Neutrophil (primary cell): Measurements from ENCODE around the gene CCDC40.

Experiments used
- H3K27ac ChIP-seq: fragments of 200-600 bp; sonication (generic); 2 replicates; pipeline ENCODE4 v1.5.1; 2016; ENCODE audit warnings: mild to moderate bottlenecking, moderate library complexity
- H3K27me3 ChIP-seq: fragments of 200-600 bp; sonication (generic); 2 replicates; pipeline ENCODE4 v1.6.0; 2016; ENCODE audit warnings: mild to moderate bottlenecking
- H3K36me3 ChIP-seq: fragments of 200-600 bp; sonication (generic); 2 replicates; pipeline ENCODE4 v1.5.1; 2017
- H3K4me1 ChIP-seq, 2 experiments: fragments of 200-600 bp in 1 of 2; sonication (generic) in 1 of 2; 1 replicate in 1 of 2; 2 replicates in 1 of 2; pipeline versions ENCODE4 v1.5.1 to v1.6.1; 2013 to 2016; ENCODE audit warnings: low read depth in 1 of 2, low read length in 1 of 2, mild to moderate bottlenecking in 1 of 2, moderate library complexity in 1 of 2; ENCODE audit not compliant: control insufficient read depth in 1 of 2, insufficient read depth in 1 of 2
- H3K4me3 ChIP-seq, 2 experiments: fragments of 200-600 bp in 1 of 2; sonication (generic) in 1 of 2; 1 replicate in 1 of 2; 2 replicates in 1 of 2; pipeline ENCODE4 v1.5.1; 2013 to 2016; ENCODE audit warnings: low read depth in 1 of 2, low read length in 1 of 2, mild to moderate bottlenecking in 1 of 2, moderate library complexity in 1 of 2
- H3K9me3 ChIP-seq: fragments of 200-600 bp; sonication (generic); 2 replicates; pipeline ENCODE4 v1.5.1; 2016
- TF ChIP-seq, protein P1 (sequence below): fragments of 200-600 bp; sonication (generic); IDR thresholded peaks from 2 replicates; pipeline ENCODE4 v1.5.1; 2016; ENCODE audit warnings: antibody characterized with exemption

Gene CCDC40

DNA sequence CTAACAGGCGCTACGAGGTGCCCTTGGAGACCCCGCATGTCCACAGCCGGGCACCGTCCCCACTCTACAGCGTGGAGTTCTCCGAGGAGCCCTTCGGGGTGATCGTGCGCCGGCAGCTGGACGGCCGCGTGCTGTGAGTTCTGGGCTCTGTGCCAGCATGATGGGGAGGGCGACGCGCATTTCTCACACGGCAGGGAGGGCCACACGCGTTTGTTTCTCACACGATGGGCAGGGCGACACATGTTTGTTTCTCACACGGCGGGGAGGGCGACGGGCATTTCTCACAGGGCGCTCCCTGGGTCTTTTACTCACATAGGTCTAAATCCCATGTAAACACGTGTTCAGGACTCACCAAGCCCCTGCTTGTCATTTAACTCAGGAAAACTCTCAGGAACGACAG, 69.3 kb downstream of the CCDC40 start:
- TF ChIP-seq, protein P1, sequence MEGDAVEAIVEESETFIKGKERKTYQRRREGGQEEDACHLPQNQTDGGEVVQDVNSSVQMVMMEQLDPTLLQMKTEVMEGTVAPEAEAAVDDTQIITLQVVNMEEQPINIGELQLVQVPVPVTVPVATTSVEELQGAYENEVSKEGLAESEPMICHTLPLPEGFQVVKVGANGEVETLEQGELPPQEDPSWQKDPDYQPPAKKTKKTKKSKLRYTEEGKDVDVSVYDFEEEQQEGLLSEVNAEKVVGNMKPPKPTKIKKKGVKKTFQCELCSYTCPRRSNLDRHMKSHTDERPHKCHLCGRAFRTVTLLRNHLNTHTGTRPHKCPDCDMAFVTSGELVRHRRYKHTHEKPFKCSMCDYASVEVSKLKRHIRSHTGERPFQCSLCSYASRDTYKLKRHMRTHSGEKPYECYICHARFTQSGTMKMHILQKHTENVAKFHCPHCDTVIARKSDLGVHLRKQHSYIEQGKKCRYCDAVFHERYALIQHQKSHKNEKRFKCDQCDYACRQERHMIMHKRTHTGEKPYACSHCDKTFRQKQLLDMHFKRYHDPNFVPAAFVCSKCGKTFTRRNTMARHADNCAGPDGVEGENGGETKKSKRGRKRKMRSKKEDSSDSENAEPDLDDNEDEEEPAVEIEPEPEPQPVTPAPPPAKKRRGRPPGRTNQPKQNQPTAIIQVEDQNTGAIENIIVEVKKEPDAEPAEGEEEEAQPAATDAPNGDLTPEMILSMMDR, result no peak

DNA sequence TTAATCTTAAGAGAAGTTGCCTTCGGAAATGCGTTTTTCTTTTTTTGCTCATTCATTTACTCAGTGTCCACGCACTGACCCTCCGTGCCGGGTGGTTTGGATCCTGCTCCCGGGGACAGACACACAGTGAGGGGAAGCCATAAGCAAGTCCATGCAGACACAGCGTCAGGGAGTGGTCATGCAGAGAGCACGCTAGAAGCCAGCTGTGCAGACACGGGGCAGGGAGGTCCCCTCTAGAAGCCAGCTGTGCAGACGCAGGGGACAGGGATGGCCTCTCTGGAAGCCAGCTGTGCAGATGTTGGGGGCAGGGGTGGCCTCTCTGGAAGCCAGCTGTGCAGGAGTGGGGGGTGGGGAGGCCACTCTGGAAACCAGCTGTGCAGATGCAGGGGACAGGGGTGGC, 69.7 kb downstream of the CCDC40 start:
- no peaks in the 10 kb centered on the region for H3K9me3 ChIP-seq
- H3K36me3 ChIP-seq, result no peaks in the 10 kb centered on the region
- H3K27ac ChIP-seq, result no peak overlapping the region
- H3K4me1 ChIP-seq, result peaks cover 12 to 14% of the 10 kb centered on the region in 2 experiments
- TF ChIP-seq, protein P1, result no peak
- H3K4me3 ChIP-seq, result no peak overlapping the region
- no peaks in the 10 kb centered on the region for H3K27me3 ChIP-seq

More for the DNA sequence above, 69.3 kb downstream of the CCDC40 start:
- Histone ChIP-seq H3K27ac (no peak overlapping the region), H3K4me3 (no peak overlapping the region), H3K27me3 (no peaks in the 10 kb centered on the region), H3K4me1 (peaks cover 16 to 17% of the 10 kb centered on the region in 2 experiments), H3K36me3 (no peaks in the 10 kb centered on the region), H3K9me3 (no peaks in the 10 kb centered on the region)

DNA sequence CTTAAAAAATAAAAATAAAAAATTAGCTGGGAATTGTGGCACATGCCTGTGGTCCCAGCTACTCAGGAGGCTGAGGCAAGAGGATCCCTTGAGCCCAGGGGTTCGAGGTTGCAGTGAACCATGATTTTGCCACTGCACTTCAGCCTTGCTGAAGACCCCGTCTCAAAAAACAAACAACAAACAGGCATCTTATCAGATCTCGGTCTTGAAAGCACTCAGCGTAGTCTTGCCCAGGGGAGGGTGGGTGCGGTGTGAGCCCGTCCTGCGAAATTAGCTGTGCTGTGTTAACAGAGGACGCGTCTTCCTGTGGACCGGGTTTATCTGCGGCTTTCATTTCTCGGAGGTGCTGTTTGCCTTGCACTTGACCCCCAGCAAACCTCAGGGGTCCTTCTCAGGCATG, 70.3 kb downstream of the CCDC40 start:
- no peak overlapping the region for H3K27ac ChIP-seq
- H3K9me3 ChIP-seq, result no peaks in the 10 kb centered on the region
- no peak overlapping the region for H3K4me3 ChIP-seq
- H3K4me1 ChIP-seq, result peaks cover 10 to 13% of the 10 kb centered on the region in 2 experiments
- no peaks in the 10 kb centered on the region for H3K27me3 ChIP-seq
- H3K36me3 ChIP-seq, result no peaks in the 10 kb centered on the region
- TF ChIP-seq, protein P1, result no peak

GRCh38 chr17:80107231-80108021, 71.0 kb downstream of the CCDC40 start:
- Histone ChIP-seq H3K9me3 (no peaks in the 10 kb centered on the region), H3K27ac (no peak overlapping the region), H3K4me3 (no peak overlapping the region), H3K27me3 (no peaks in the 10 kb centered on the region), H3K4me1 (peaks cover 3 to 6% of the 10 kb centered on the region in 2 experiments), H3K36me3 (no peaks in the 10 kb centered on the region)
- TF ChIP-seq, protein P1, result no peak

DNA sequence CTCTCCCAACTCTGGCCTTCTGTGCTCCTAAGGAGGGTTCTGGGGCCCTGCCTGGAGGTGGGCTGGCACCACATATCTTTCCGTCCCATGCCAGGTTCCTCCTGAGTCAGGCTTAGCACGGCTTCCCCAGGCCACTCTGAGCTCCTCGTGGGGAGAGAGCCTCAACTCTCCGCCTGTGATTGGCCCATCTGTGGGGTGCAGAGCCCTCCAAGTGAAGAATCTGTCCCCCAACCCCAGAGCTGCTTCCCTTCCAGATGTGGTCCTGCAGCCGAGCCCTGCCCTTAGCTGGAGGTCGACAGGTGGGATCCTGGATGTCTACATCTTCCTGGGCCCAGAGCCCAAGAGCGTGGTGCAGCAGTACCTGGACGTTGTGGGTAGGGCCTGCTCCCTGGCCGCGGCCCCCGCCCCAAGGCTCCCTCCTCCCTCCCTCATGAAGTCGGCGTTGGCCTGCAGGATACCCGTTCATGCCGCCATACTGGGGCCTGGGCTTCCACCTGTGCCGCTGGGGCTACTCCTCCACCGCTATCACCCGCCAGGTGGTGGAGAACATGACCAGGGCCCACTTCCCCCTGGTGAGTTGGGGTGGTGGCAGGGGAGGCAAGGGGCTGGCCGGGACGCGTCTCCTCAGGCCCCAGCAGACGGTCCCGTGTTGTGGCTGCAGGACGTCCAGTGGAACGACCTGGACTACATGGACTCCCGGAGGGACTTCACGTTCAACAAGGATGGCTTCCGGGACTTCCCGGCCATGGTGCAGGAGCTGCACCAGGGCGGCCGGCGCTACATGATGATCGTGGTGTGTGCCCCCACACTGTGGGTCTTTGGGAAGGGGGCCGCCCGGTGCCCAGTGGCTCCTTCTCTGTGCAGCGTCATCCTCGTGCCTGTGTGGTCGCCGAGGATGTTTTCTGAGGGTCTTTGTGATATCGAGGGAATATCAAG, 71.9 kb downstream of the CCDC40 start:
- Histone ChIP-seq H3K4me3 (no peak overlapping the region), H3K4me1 (no peaks in the 10 kb centered on the region), H3K27me3 (no peaks in the 10 kb centered on the region), H3K9me3 (no peaks in the 10 kb centered on the region), H3K27ac (no peak overlapping the region), H3K36me3 (no peaks in the 10 kb centered on the region)
- TF ChIP-seq, protein P1, result no peak
